ENCODE data around the gene GRK1. TPM values are rescaled to one million over a fixed set of nuclear protein-coding genes. Genes with fewer than 3 reads are reported as not detected.

The GRK1 gene
- total and polyA plus RNA-seq, 2 of the 4 experiments (the other 2 are of a cell fraction), result not detected

- WGBS, 2 experiments (ENCODE audit: extremely low coverage in 2 of 2, insufficient read length in 1 of 2), result 67% methylated on average over 4 of the region's 11 CpGs; no CpG with 5 or more reads in 1 of the 2 experiments
Measured at GRCh38 chr13:113749967-113750366, 82.9 kb downstream of the GRK1 start.

More at GRCh38 chr13:113749967-113750366, 82.9 kb downstream of the GRK1 start:
- ATAC-seq (ENCODE audit: low read depth) (no peak), DNase-seq (no peak)
- Histone ChIP-seq H2BK15ac (ENCODE audit: low read depth, low read length) (no peak overlapping the region), H4K5ac (ENCODE audit: low read depth, low read length) (no peak overlapping the region), H3K9ac (ENCODE audit: low read depth, low read length) (no peak overlapping the region), H3K36me3 (ENCODE audit: control insufficient read depth, insufficient read depth, low read length) (no peaks in the 10 kb centered on the region), H4K8ac (ENCODE audit: low read depth in 2 of 2, low read length in 2 of 2) (no peak overlapping the region), H3K9me3 (ENCODE audit: control insufficient read depth, insufficient read depth, low read length) (no peaks in the 10 kb centered on the region), H3K9me1 (ENCODE audit: insufficient read depth, low read length) (0 out of 2 replicates have a peak, but pooled peaks cover 5% of the 10 kb centered on the region), H4K91ac (ENCODE audit: insufficient read depth, low read depth, low read length) (no peak overlapping the region), H2BK20ac (ENCODE audit: low read depth, low read length) (no peak overlapping the region), H3K23ac (ENCODE audit: low read depth, low read length) (no peak overlapping the region), H2AK9ac (replicated peaks; ENCODE audit: low read depth, low read length, poor library complexity) (no peak overlapping the region), H2AFZ (replicated peaks; ENCODE audit: low read length, poor library complexity) (no peak overlapping the region), H3K4me3 (ENCODE audit: insufficient read depth, low read depth, low read length) (no peak overlapping the region), H3K14ac (replicated peaks; ENCODE audit: low read depth, low read length) (no peak overlapping the region), H3K27ac (ENCODE audit: insufficient read depth, low read length) (no peak overlapping the region), H3K18ac (ENCODE audit: low read depth, low read length) (no peak overlapping the region), H3K79me1 (ENCODE audit: low read depth in 1 of 2, low read length in 2 of 2) (no peaks in the 10 kb centered on the region), H3K27me3 (ENCODE audit: control insufficient read depth, insufficient read depth, low read length) (peaks cover 25% of the 10 kb centered on the region), H3K4ac (ENCODE audit: low read depth, low read length) (no peak overlapping the region), H2BK5ac (ENCODE audit: low read depth, low read length, poor library complexity, severe bottlenecking) (no peak overlapping the region), H3K4me2 (ENCODE audit: low read depth, low read length) (no peak overlapping the region), H3K4me1 (ENCODE audit: control insufficient read depth, insufficient read depth, low read length) (no peaks in the 10 kb centered on the region), H2AK5ac (ENCODE audit: low read depth, low read length) (no peak overlapping the region), H3K56ac (ENCODE audit: extremely low read depth, insufficient read depth, low read length) (no peak overlapping the region), H2BK120ac (ENCODE audit: low read depth, low read length) (no peak overlapping the region), H4K20me1 (ENCODE audit: insufficient read depth, low read length) (peaks cover 4% of the 10 kb centered on the region; the same call in 1 of the 2 replicates)
- no TSS peak for BruUV-seq (replicated peaks)
- in situ Hi-C loops (cut with MboI; ENCODE audit: low sequenced_read_pairs) (no loop called here), dilution Hi-C loops (cut with HindIII; ENCODE audit: low sequenced_read_pairs, unreplicated experiment) (no loop called here), intact Hi-C loops (cut with micrococcal nuclease) (no loop called here)
- TF ChIP-seq CEBPB (IDR thresholded peaks at IDR 0.05; ENCODE audit: low read depth, low read length) (no peak), MAFK (IDR thresholded peaks at IDR 0.05; ENCODE audit: low read depth, low read length) (no peak), BHLHE40 (IDR thresholded peaks at IDR 0.05; ENCODE audit: low read depth, low read length) (no peak)
- TF ChIP-seq, protein P1, sequence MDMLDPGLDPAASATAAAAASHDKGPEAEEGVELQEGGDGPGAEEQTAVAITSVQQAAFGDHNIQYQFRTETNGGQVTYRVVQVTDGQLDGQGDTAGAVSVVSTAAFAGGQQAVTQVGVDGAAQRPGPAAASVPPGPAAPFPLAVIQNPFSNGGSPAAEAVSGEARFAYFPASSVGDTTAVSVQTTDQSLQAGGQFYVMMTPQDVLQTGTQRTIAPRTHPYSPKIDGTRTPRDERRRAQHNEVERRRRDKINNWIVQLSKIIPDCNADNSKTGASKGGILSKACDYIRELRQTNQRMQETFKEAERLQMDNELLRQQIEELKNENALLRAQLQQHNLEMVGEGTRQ (IDR thresholded peaks at IDR 0.05; ENCODE audit: low read depth, low read length), result no peak
- POLR2A ChIA-PET (ENCODE audit: unreplicated experiment), result no interaction called here
- CTCF ChIA-PET, result no interaction called here

Measured in IMR-90 (cell line).